OCI-LY7 (cell line): ENCODE results near the gene CIROP. TPM values are rescaled to one million over a fixed set of nuclear protein-coding genes. Genes with fewer than 3 reads are reported as not detected.

Experiments
- BruUV-seq: library from RNA; stranded (reverse); fragments of 400-500 nt; replicated peaks from 2 replicates; lab custom pipeline; 2021; lab: Mats Ljungman, UMichigan
- CTCF ChIA-PET: fragments of 300-600 bp; sonication (Branson Sonifier 250); formaldehyde crosslinking; loops from one replicate; lab custom pipeline; 2022; ENCODE audit warnings: antibody characterized with exemption; ENCODE audit not compliant: unreplicated experiment; lab: Charles Lee
- POLR2A ChIA-PET: fragments of 300-600 bp; sonication (Branson Sonifier 250); formaldehyde crosslinking; loops from one replicate; lab custom pipeline; 2022; ENCODE audit warnings: antibody characterized with exemption; lab: Charles Lee
- DNase-seq: peaks from one replicate; pipeline ENCODE4 v3.0.0-alpha.2; 2015; ENCODE audit warnings: low spot score
- H2AFZ ChIP-seq: fragments of 200-600 bp; sonication (generic), shearing (Covaris generic); 2 replicates; pipeline ENCODE4 v1.6.1; 2014; ENCODE audit warnings: mild to moderate bottlenecking, antibody characterized with exemption, low read length, moderate library complexity
- H3K27ac ChIP-seq: fragments of 200-600 bp; sonication (generic); 2 replicates; pipeline ENCODE4 v1.5.1; 2014; ENCODE audit warnings: mixed run types, low read depth, mild to moderate bottlenecking, moderate library complexity, low read length, inconsistent platforms; ENCODE audit not compliant: poor library complexity, severe bottlenecking
- H3K36me3 ChIP-seq: fragments of 200-600 bp; sonication (generic); 2 replicates; pipeline ENCODE4 v1.6.1; 2014; ENCODE audit warnings: mild to moderate bottlenecking, antibody characterized with exemption, low read length, moderate library complexity, mixed read lengths; ENCODE audit not compliant: insufficient read depth
- H3K4me1 ChIP-seq: fragments of 200-600 bp; sonication (generic); 2 replicates; pipeline ENCODE4 v1.5.1; 2014; ENCODE audit warnings: mild to moderate bottlenecking, low read length; ENCODE audit not compliant: insufficient read depth, poor library complexity, severe bottlenecking
- H3K4me2 ChIP-seq: fragments of 200-600 bp; sonication (generic); 2 replicates; pipeline ENCODE4 v1.6.1; 2014; ENCODE audit warnings: mild to moderate bottlenecking, low read length
- H3K4me3 ChIP-seq: fragments of 200-600 bp; sonication (generic); 2 replicates; pipeline ENCODE4 v1.5.1; 2014; ENCODE audit warnings: mild to moderate bottlenecking, low read depth, low read length; ENCODE audit not compliant: poor library complexity, severe bottlenecking
- H3K79me2 ChIP-seq: fragments of 200-600 bp; sonication (generic); 2 replicates; pipeline ENCODE4 v1.6.1; 2016; ENCODE audit warnings: low read depth, mild to moderate bottlenecking, low read length, moderate library complexity, mixed read lengths; ENCODE audit not compliant: insufficient read depth
- H3K9me2 ChIP-seq: fragments of 200-600 bp; sonication (generic); 2 replicates; pipeline ENCODE4 v1.6.1; 2016; ENCODE audit warnings: mild to moderate bottlenecking, low read length, mixed read lengths; ENCODE audit not compliant: insufficient read depth
- H3K9me3 ChIP-seq: fragments of 200-600 bp; sonication (generic); 2 replicates; pipeline ENCODE4 v1.6.1; 2014; ENCODE audit warnings: mild to moderate bottlenecking, mixed run types, low read length, mixed read lengths
- H4K20me1 ChIP-seq: fragments of 200-600 bp; sonication (generic); 2 replicates; pipeline ENCODE4 v1.6.1; 2014; ENCODE audit warnings: mild to moderate bottlenecking, antibody characterized with exemption, low read length, moderate library complexity, mixed read lengths; ENCODE audit not compliant: insufficient read depth
- CTCF ChIP-seq: fragments of 200-600 bp; sonication (generic); conservative IDR thresholded peaks from 2 replicates; pipeline ENCODE4 v1.5.1; 2014; ENCODE audit warnings: mild to moderate bottlenecking, antibody characterized with exemption, low read length, moderate library complexity, mixed read lengths
- EZH2phosphoT487 ChIP-seq: fragments of 200-600 bp; sonication (generic); IDR thresholded peaks from 2 replicates; pipeline ENCODE4 v1.6.1; 2018; ENCODE audit warnings: low read depth, borderline replicate concordance, mild to moderate bottlenecking, mixed run types, antibody characterized with exemption, low read length, moderate library complexity, mixed read lengths
- intact Hi-C: fragments of 100-400 bp; cut with micrococcal nuclease; formaldehyde crosslinking; loops from one replicate; pipeline ENCODE4 v1.10.0; 2022; ENCODE audit not compliant: unreplicated experiment
- total RNA-seq, 2 experiments: library from RNA; depleted of rRNA in 1 of 2; stranded (reverse); fragments of >200 nt in 1 of 2; shearing (Covaris generic) in 1 of 2; gene quantifications; 2 replicates each; pipeline ENCODE4 v1.2.3, GENCODE V29; 2014 to 2022

Gene CIROP
- total RNA-seq, 2 experiments from 2014 or later: not detected

- ChIA-PET CTCF (no interaction called here), POLR2A (interaction anchor here (0.6 to 1.1 kb wide), 2 partner anchors 18 to 42 kb away, joined by 3 to 4 read pairs; partner anchors contain the start of genes ACIN1 and C14orf119)
- Histone ChIP-seq H3K4me2 (no peak overlapping the region), H3K27ac (no peak overlapping the region), H4K20me1 (no peaks in the 10 kb centered on the region), H2AFZ (no peak overlapping the region), H3K4me3 (no peak overlapping the region), H3K79me2 (no peaks in the 10 kb centered on the region), H3K4me1 (peaks cover 15% of the 10 kb centered on the region), H3K9me2 (no peaks in the 10 kb centered on the region), H3K36me3 (no peaks in the 10 kb centered on the region), H3K9me3 (no peaks in the 10 kb centered on the region)
- intact Hi-C loops: loop anchor here (10.0 kb wide), 1 partner anchor 478 kb away; no protein-coding TSS in a partner anchor
- BruUV-seq: no TSS peak
- no peak for DNase-seq
- TF ChIP-seq CTCF (no peak), EZH2phosphoT487 (no peak)
These were observed 52.1 kb downstream of the CIROP start for GRCh38 chr14:23052671-23053070.

- no peaks in the 10 kb centered on the region for H3K9me2 ChIP-seq
- no peaks in the 10 kb centered on the region for H4K20me1 ChIP-seq
- H3K9me3 ChIP-seq: no peaks in the 10 kb centered on the region
- no peaks in the 10 kb centered on the region for H3K36me3 ChIP-seq
- no peak overlapping the region for H3K4me2 ChIP-seq
- intact Hi-C loops: loop anchor here (10.0 kb wide), 1 partner anchor 477 kb away; no protein-coding TSS in a partner anchor
- no peak for DNase-seq
- no TSS peak for BruUV-seq
- no peaks in the 10 kb centered on the region for H3K79me2 ChIP-seq
- H3K27ac ChIP-seq: no peak overlapping the region
- no peak for TF ChIP-seq CTCF
- TF ChIP-seq EZH2phosphoT487: no peak
- CTCF ChIA-PET: no interaction called here
- peaks cover 13% of the 10 kb centered on the region for H3K4me1 ChIP-seq
- H2AFZ ChIP-seq: no peak overlapping the region
- POLR2A ChIA-PET: interaction anchor here (0.6 kb wide), 1 partner anchor 19 kb away, joined by 4 read pairs; no protein-coding TSS in a partner anchor
- no peak overlapping the region for H3K4me3 ChIP-seq
These were observed 52.6 kb downstream of the CIROP start for GRCh38 chr14:23052182-23052623.
